Skeletal muscle tissue (tissue), 4 donors: ENCODE data around the gene FBXL20. TPM values are rescaled to one million over a fixed set of nuclear protein-coding genes. Genes with fewer than 3 reads are reported as not detected.

Experiments used
- H3K27ac ChIP-seq: one replicate; pipeline ENCODE4 v1.7.0; 2013; ENCODE audit warnings: mild to moderate bottlenecking, low read depth, low read length, inconsistent platforms
- H3K27me3 ChIP-seq, 3 donors: one replicate each; pipeline ENCODE4 v1.7.0; 2013; ENCODE audit warnings: low read length in 3 of 3; ENCODE audit not compliant: control insufficient read depth in 3 of 3, insufficient read depth in 3 of 3
- H3K36me3 ChIP-seq, 3 donors: one replicate each; pipeline ENCODE4 v1.7.0; 2013; ENCODE audit warnings: low read length in 3 of 3; ENCODE audit not compliant: control insufficient read depth in 3 of 3, insufficient read depth in 3 of 3
- H3K4me1 ChIP-seq, 3 donors: one replicate each; pipeline ENCODE4 v1.7.0; 2013; ENCODE audit warnings: low read length in 3 of 3, mild to moderate bottlenecking in 3 of 3; ENCODE audit not compliant: control insufficient read depth in 3 of 3, insufficient read depth in 3 of 3
- H3K4me3 ChIP-seq, 3 donors: one replicate each; pipeline ENCODE4 v1.7.0; 2013; ENCODE audit warnings: low read length in 3 of 3
- H3K9ac ChIP-seq, 3 donors: one replicate each; pipeline ENCODE4 v1.7.0; 2013; ENCODE audit warnings: low read length in 3 of 3, mild to moderate bottlenecking in 3 of 3, moderate library complexity in 2 of 3, low read depth in 1 of 3
- H3K9me3 ChIP-seq, 3 donors: one replicate each; pipeline ENCODE4 v1.7.0; 2013; ENCODE audit warnings: low read length in 3 of 3; ENCODE audit not compliant: control insufficient read depth in 3 of 3
- total RNA-seq: library from RNA; depleted of rRNA; stranded (reverse); fragments of >200 nt; gene quantifications from one replicate; pipeline ENCODE4 v1.2.3, GENCODE V29; 2014
- donor health status: Osteomylitis.

Gene FBXL20
- total RNA-seq, 1 donor from 2014 or later, result 6.3 TPM

GRCh38 chr17:39235555-39236449 is 165.6 kb downstream of the FBXL20 start:
- Histone ChIP-seq H3K36me3 (no peaks in the 10 kb centered on the region), H3K4me3 (no peak overlapping the region), H3K4me1 (peaks cover 11 to 20% (median 18%) of the 10 kb centered on the region in 3 donors), H3K27me3 (peaks cover 4 to 26% (median 18%) of the 10 kb centered on the region in 3 donors), H3K9ac (no peak overlapping the region), H3K27ac (no peak overlapping the region), H3K9me3 (no peaks in the 10 kb centered on the region)

DNA sequence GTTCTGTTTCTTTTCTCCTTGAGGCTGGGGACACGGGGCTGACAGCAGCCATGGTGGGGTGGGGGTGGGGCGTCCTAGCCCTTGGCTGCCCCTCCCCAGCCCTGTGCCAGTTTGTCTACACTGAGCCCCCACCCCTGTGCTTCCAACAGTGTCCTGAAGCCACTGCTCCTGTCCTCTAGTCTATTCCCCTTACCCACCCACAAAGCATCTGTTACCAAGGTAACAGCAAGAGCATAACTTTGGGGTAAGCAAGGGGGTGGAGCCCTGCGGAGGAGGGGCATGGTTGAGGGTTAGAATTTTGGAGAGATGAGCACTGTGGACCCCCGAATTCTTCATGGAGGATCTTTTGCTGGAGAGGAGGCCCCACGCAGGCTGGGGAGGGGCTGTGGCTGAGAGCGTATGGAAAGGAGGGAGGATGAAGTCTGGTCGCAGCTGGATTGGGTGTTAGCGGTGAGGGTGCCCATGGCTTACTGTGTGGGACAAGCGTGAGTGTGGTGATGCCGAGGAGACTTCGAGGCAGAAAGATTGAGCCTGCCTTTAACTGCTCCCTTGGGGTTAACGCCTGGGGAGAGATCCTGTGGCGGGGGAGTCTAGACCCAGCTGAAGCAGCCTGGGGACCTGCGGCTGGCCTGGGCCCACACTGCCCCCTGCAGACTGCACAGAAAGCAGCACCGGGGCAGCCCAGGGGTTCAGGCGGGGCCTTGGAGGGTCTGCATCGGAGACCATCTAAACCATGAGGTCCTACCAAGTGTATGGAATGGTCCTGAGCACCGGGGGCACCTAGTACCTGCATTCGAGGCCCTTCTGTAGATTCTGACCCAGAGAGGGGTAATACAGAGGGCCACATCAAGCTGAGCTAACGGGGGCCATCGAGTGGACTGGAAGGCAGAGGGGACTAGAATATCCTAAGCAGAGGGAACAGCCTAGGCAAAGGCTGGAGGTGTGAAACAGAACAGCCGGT is 169.6 kb downstream of the FBXL20 start:
- no peaks in the 10 kb centered on the region for H3K36me3 ChIP-seq
- peaks cover 11 to 22% (median 22%) of the 10 kb centered on the region in 3 donors for H3K4me1 ChIP-seq
- peaks cover 4 to 27% (median 25%) of the 10 kb centered on the region in 3 donors for H3K27me3 ChIP-seq
- H3K27ac ChIP-seq, result no peak overlapping the region
- peak overlapping the region in 2 of 3 donors; percentile 10 to 49 for H3K4me3 ChIP-seq
- no peaks in the 10 kb centered on the region for H3K9me3 ChIP-seq
- H3K9ac ChIP-seq, result peak overlapping the region in 1 of 3 donors; percentile 62

DNA sequence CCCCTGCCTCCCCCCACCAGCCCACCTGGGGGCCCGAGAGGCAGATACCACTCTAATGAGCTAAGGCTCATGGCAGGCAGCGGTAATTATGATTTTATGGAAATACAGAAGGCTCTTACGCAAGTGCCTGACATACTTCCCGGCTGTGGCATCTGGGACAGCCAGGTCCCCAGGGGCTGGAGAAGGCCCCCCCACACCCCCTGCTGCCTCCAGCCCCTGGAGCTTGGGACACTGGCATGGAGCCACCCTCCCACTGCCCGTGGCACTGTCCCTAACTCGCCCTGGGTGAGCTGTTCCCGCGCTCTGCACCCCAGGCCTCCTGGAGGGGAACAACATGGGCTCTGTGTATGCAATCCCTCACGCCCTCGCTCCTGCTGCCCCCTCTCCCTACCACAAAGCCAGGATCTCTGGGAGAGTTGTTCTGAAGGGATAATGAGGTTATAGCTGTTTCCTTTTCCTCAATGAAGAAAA is 170.3 kb downstream of the FBXL20 start:
- no peak overlapping the region for H3K27ac ChIP-seq
- H3K9ac ChIP-seq, result peak overlapping the region in 1 of 3 donors; percentile 62
- no peaks in the 10 kb centered on the region for H3K9me3 ChIP-seq
- no peak overlapping the region for H3K4me3 ChIP-seq
- no peaks in the 10 kb centered on the region for H3K36me3 ChIP-seq
- peaks cover 16 to 25% (median 25%) of the 10 kb centered on the region in 3 donors for H3K4me1 ChIP-seq
- H3K27me3 ChIP-seq, result peaks cover 7 to 30% (median 26%) of the 10 kb centered on the region in 3 donors

DNA sequence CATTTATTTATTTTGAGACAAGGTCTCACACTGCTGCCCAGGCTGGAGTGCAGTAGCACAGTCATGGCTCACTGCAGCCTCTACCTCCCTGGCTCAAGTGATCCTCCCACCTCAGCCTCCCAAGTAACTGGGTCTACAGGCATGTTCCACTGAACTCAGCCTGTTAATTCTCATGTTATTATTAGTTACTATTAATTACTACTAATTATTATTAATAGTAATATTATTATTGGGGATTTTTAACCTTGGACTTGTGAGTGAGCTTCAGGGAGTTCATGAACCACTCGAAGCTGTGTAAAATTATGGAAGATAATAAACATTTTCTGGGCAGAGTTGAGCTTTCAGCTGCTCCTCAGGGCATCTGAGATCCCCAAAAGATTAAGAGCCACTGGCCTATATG is 171.1 kb downstream of the FBXL20 start:
- Histone ChIP-seq H3K27ac (no peak overlapping the region), H3K4me1 (peaks cover 18 to 29% (median 27%) of the 10 kb centered on the region in 3 donors), H3K4me3 (no peak overlapping the region), H3K9ac (no peak overlapping the region), H3K36me3 (no peaks in the 10 kb centered on the region), H3K9me3 (no peaks in the 10 kb centered on the region), H3K27me3 (peaks cover 10 to 30% (median 25%) of the 10 kb centered on the region in 3 donors)

- no peak overlapping the region for H3K27ac ChIP-seq
- H3K4me1 ChIP-seq, result peaks cover 20 to 34% (median 30%) of the 10 kb centered on the region in 3 donors
- H3K27me3 ChIP-seq, result peaks cover 19 to 39% (median 34%) of the 10 kb centered on the region in 3 donors
- no peak overlapping the region for H3K9ac ChIP-seq
- H3K36me3 ChIP-seq, result no peaks in the 10 kb centered on the region
- H3K4me3 ChIP-seq, result no peak overlapping the region
- no peaks in the 10 kb centered on the region for H3K9me3 ChIP-seq
Observed at GRCh38 chr17:39229274-39229913, 172.0 kb downstream of the FBXL20 start.

- peaks cover 20 to 34% (median 30%) of the 10 kb centered on the region in 3 donors for H3K4me1 ChIP-seq
- H3K9ac ChIP-seq, result no peak overlapping the region
- no peak overlapping the region for H3K27ac ChIP-seq
- H3K9me3 ChIP-seq, result no peaks in the 10 kb centered on the region
- no peak overlapping the region for H3K4me3 ChIP-seq
- H3K27me3 ChIP-seq, result peaks cover 33 to 44% (median 36%) of the 10 kb centered on the region in 3 donors
- no peaks in the 10 kb centered on the region for H3K36me3 ChIP-seq
Observed at GRCh38 chr17:39227364-39227919, 174.0 kb downstream of the FBXL20 start.

- Histone ChIP-seq H3K36me3 (no peaks in the 10 kb centered on the region), H3K9me3 (no peaks in the 10 kb centered on the region), H3K4me1 (peaks cover 16 to 29% (median 18%) of the 10 kb centered on the region in 3 donors), H3K27me3 (peaks cover 29 to 34% (median 31%) of the 10 kb centered on the region in 3 donors), H3K27ac (no peak overlapping the region), H3K9ac (no peak overlapping the region), H3K4me3 (peak overlapping the region in 1 of 3 donors; percentile 29)
Observed at GRCh38 chr17:39225959-39226683, 175.3 kb downstream of the FBXL20 start.

DNA sequence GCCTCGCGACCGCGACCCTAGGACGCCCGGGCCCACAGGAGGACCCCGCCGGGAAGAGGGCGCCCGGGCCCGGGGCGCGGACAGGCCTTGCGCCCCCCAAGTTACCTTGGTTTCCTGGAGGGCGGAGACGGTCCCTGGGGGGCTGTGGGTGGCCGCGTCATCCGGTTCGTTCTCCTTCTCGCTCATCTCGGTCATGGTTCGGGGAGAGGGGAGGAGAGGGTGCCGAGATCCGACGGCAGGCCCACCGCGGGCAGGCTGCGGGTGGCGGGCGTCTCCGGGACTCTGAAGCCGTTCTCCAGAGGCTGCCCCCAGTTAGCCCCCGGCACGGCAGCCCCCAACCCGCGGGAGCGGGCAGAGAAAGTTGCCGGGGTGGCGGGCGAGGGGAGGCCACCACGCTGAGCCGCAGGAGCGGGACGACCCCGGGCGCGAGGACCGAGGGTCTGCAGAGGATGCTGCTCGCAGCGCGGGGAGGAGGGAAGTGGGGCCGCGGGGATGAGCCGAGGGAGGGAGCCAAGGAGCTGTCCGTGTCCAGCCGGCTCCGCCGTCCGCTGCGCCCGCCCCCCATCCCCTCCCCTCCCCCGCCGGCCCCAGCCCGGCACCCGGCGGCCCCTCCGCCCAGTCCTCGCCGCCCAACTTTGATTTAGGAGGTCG is 176.0 kb downstream of the FBXL20 start, which contains the start of gene STAC2:
STAC2 (minus strand) TSS at position 638 of the 651 bp plus-strand sequence; CDS start at position 195, 443 bp downstream.
- H3K27ac ChIP-seq, result no peak within 1 kb of the TSS
- no peaks in the 10 kb centered on the region for H3K36me3 ChIP-seq
- peaks cover 16 to 29% (median 18%) of the 10 kb centered on the region in 3 donors for H3K4me1 ChIP-seq
- H3K9me3 ChIP-seq, result no peaks in the 10 kb centered on the region
- H3K27me3 ChIP-seq, result peaks cover 29 to 33% (median 31%) of the 10 kb centered on the region in 3 donors
- H3K9ac ChIP-seq, result no peak within 1 kb of the TSS
- peak within 1 kb of the TSS in 2 of 3 donors; percentile 29 to 36 for H3K4me3 ChIP-seq
